SK-N-SH (cell line): Measurements from ENCODE around the gene LRRC27. TPM values are rescaled to one million over a fixed set of nuclear protein-coding genes. Genes with fewer than 3 reads are reported as not detected.

Experiments
- CTCF ChIA-PET: fragments of 300-600, 350-600 bp; formaldehyde crosslinking; extraction: SDS; loops from one replicate; lab custom pipeline; 2021; lab: Yijun Ruan, JAX
- POLR2A ChIA-PET: fragments of 350-600 bp; sonication (Branson Sonifier 250); formaldehyde crosslinking; extraction: SDS; loops from one replicate; lab custom pipeline; 2020; ENCODE audit warnings: antibody characterized with exemption, inconsistent platforms; lab: Yijun Ruan, JAX
- DNase-seq: peaks from one replicate; pipeline ENCODE4 v3.0.0; 2012
- H2AFZ ChIP-seq: fragments of 200-600 bp; sonication (generic); 2 replicates; pipeline ENCODE4 v1.8.1; 2016; ENCODE audit warnings: antibody characterized with exemption, mild to moderate bottlenecking, low read depth
- H3F3A ChIP-seq: fragments of 200-600 bp; sonication (generic); replicated peaks from 2 replicates; pipeline ENCODE3; 2016; ENCODE audit warnings: antibody characterized with exemption, mild to moderate bottlenecking; ENCODE audit not compliant: insufficient read depth
- H3K27ac ChIP-seq, 2 experiments: fragments of 200-500 bp in 1 of 2; fragments of 200-600 bp in 1 of 2; sonication (Bioruptor generic) in 1 of 2; sonication (generic), shearing (Covaris generic) in 1 of 2; 2 replicates each; pipeline versions ENCODE4 v1.5.1 to v1.6.1; 2014 to 2016; ENCODE audit warnings: low read depth in 2 of 2, inconsistent platforms in 1 of 2, low read length in 1 of 2, mild to moderate bottlenecking in 1 of 2, mixed read lengths in 1 of 2
- H3K27me3 ChIP-seq: fragments of 200-600 bp; sonication (generic), shearing (Covaris generic); 2 replicates; pipeline ENCODE4 v1.6.1; 2016; ENCODE audit warnings: mixed run types; ENCODE audit not compliant: insufficient read depth
- H3K36me3 ChIP-seq, 2 experiments: fragments of 200-500 bp in 1 of 2; fragments of 200-600 bp in 1 of 2; sonication (Bioruptor generic) in 1 of 2; sonication (generic) in 1 of 2; replicated peaks in 1 of 2; 2 replicates each; pipeline versions ENCODE3 to v1.5.1; 2014 to 2016; ENCODE audit warnings: low read length in 1 of 2, mild to moderate bottlenecking in 1 of 2; ENCODE audit not compliant: insufficient read depth in 2 of 2, control insufficient read depth in 1 of 2
- H3K4me1 ChIP-seq, 2 experiments: fragments of 200-500 bp in 1 of 2; fragments of 200-600 bp in 1 of 2; sonication (Bioruptor generic) in 1 of 2; sonication (generic), shearing (Covaris generic) in 1 of 2; 2 replicates each; pipeline versions ENCODE4 v1.5.1 to v1.6.1; 2014 to 2016; ENCODE audit warnings: low read depth in 1 of 2, low read length in 1 of 2, mixed run types in 1 of 2; ENCODE audit not compliant: insufficient read depth in 2 of 2, control insufficient read depth in 1 of 2
- H3K4me2 ChIP-seq: fragments of 200-600 bp; sonication (generic), shearing (Covaris generic); 2 replicates; pipeline ENCODE4 v1.6.1; 2017; ENCODE audit warnings: mixed run types
- H3K4me3 ChIP-seq, 2 experiments: fragments of 200-500 bp in 1 of 2; fragments of 200-600 bp in 1 of 2; sonication (Bioruptor generic) in 1 of 2; sonication (generic), shearing (Covaris generic) in 1 of 2; 2 replicates each; pipeline versions ENCODE4 v1.5.1 to v1.8.1; 2014 to 2016; ENCODE audit warnings: low read depth in 2 of 2, inconsistent platforms in 1 of 2, low read length in 1 of 2, mild to moderate bottlenecking in 1 of 2, mixed read lengths in 1 of 2, moderate library complexity in 1 of 2
- H3K79me2 ChIP-seq: fragments of 200-600 bp; sonication (generic); 2 replicates; pipeline ENCODE4 v1.8.1; 2017; ENCODE audit warnings: mild to moderate bottlenecking; ENCODE audit not compliant: insufficient read depth
- H3K9ac ChIP-seq: fragments of 200-600 bp; sonication (generic); 2 replicates; pipeline ENCODE4 v1.6.1; 2017; ENCODE audit warnings: mixed run types
- H3K9me2 ChIP-seq: fragments of 200-600 bp; sonication (generic); 2 replicates; pipeline ENCODE4 v1.6.1; 2017; ENCODE audit warnings: mixed run types
- H3K9me3 ChIP-seq: fragments of 200-600 bp; sonication (generic); 2 replicates; pipeline ENCODE4 v1.6.1; 2017; ENCODE audit warnings: mixed run types, mild to moderate bottlenecking, moderate library complexity
- H4K20me1 ChIP-seq: fragments of 200-600 bp; sonication (generic); 2 replicates; pipeline ENCODE4 v1.6.1; 2017; ENCODE audit warnings: mild to moderate bottlenecking, mixed run types; ENCODE audit not compliant: insufficient read depth
- ELF1 ChIP-seq: IDR thresholded peaks from 2 replicates; pipeline ENCODE4 v1.4.0; 2012
- EZH2phosphoT487 ChIP-seq: fragments of 200-600 bp; sonication (generic); IDR thresholded peaks from 2 replicates; pipeline ENCODE4 v1.6.1; 2017; ENCODE audit warnings: low read depth, mixed run types, mild to moderate bottlenecking, antibody characterized with exemption, moderate library complexity, borderline replicate concordance
- FOXJ3 ChIP-seq: sonication (generic); formaldehyde crosslinking; IDR thresholded peaks from 2 replicates; pipeline ENCODE4 v1.5.1; 2020; ENCODE audit warnings: mild to moderate bottlenecking, missing genetic modification reagents
- FOXM1 ChIP-seq: IDR thresholded peaks from 2 replicates; pipeline ENCODE4 v1.4.0; 2012; ENCODE audit warnings: low read depth, mild to moderate bottlenecking
- GABPA ChIP-seq: IDR thresholded peaks from 2 replicates; pipeline ENCODE4 v1.4.0; 2012; ENCODE audit warnings: low read depth, mild to moderate bottlenecking
- GATA2 ChIP-seq: sonication (generic); formaldehyde crosslinking; IDR thresholded peaks from 2 replicates; pipeline ENCODE4 v1.5.0; 2020; ENCODE audit warnings: mild to moderate bottlenecking, missing genetic modification reagents
- JUND ChIP-seq: IDR thresholded peaks from 2 replicates; pipeline ENCODE4 v1.4.0; 2012
- MEF2A ChIP-seq: IDR thresholded peaks from 2 replicates; pipeline ENCODE4 v1.4.0; 2012; ENCODE audit warnings: low read depth, borderline replicate concordance
- MXI1 ChIP-seq: IDR thresholded peaks from 2 replicates; pipeline ENCODE4 v1.6.1; 2012; ENCODE audit warnings: mild to moderate bottlenecking, low read depth, low read length, improper control_type of control experiment
- NRF1 ChIP-seq: IDR thresholded peaks from 2 replicates; pipeline ENCODE4 v1.6.1; 2012; ENCODE audit warnings: low read depth, mild to moderate bottlenecking, low read length
- RAD21 ChIP-seq: IDR thresholded peaks from 2 replicates; pipeline ENCODE4 v1.6.1; 2012; ENCODE audit warnings: mild to moderate bottlenecking, low read length
- RCOR1 ChIP-seq: fragments of 150-350 bp; IDR thresholded peaks from 2 replicates; pipeline ENCODE4 v1.6.1; 2017; ENCODE audit warnings: antibody characterized with exemption, low read length
- RXRA ChIP-seq: IDR thresholded peaks from 2 replicates; pipeline ENCODE4 v1.4.0; 2012; ENCODE audit warnings: low read depth, mild to moderate bottlenecking, borderline replicate concordance
- TAF1 ChIP-seq: IDR thresholded peaks from 2 replicates; pipeline ENCODE4 v1.6.1; 2012; ENCODE audit warnings: low read depth, mild to moderate bottlenecking, low read length, moderate library complexity, borderline replicate concordance
- TEAD4 ChIP-seq: IDR thresholded peaks from 2 replicates; pipeline ENCODE4 v1.4.0; 2012; ENCODE audit warnings: mild to moderate bottlenecking, borderline replicate concordance; ENCODE audit not compliant: insufficient read depth
- USF1 ChIP-seq: IDR thresholded peaks from 2 replicates; pipeline ENCODE4 v1.4.0; 2012; ENCODE audit warnings: low read depth, borderline replicate concordance
- YY1 ChIP-seq: IDR thresholded peaks from 2 replicates; pipeline ENCODE4 v1.4.0; 2012; ENCODE audit warnings: low read depth, mild to moderate bottlenecking
- WGBS: methylation state at CpG from one replicate; pipeline ENCODE4 v1.1.6; 2017; ENCODE audit warnings: low lambda C conversion rate; 5-methylcytosine and 5-hydroxymethylcytosine counted together
- polyA plus RNA-seq, 3 experiments: library from polyadenylated mRNA; depleted of rRNA; stranded (reverse); fragments of >200 nt; gene quantifications; 2 replicates each; pipeline ENCODE4 v1.2.3, GENCODE V29; 2012
- TF ChIP-seq, protein P1 (sequence below): IDR thresholded peaks from 2 replicates; pipeline ENCODE4; 2012
- TF ChIP-seq, protein P2 (sequence below): fragments of 200-600 bp; sonication (generic); IDR thresholded peaks from 2 replicates; pipeline ENCODE4 v1.6.1; 2017; ENCODE audit warnings: antibody characterized with exemption, mild to moderate bottlenecking, moderate library complexity
- TF ChIP-seq, protein P3 (sequence below): IDR thresholded peaks from 2 replicates; pipeline ENCODE4 v1.6.1; 2012; ENCODE audit warnings: mild to moderate bottlenecking, low read depth, low read length, moderate library complexity
- TF ChIP-seq, protein P4 (sequence below): fragments of 150-350 bp; IDR thresholded peaks from 2 replicates; pipeline ENCODE4 v1.6.1; 2017; ENCODE audit warnings: antibody characterized with exemption, low read length, low read depth, borderline replicate concordance

Gene LRRC27
- polyA plus RNA-seq, 1 of the 3 experiments (the other 2 are of a cell fraction) = 10.0 TPM

GRCh38 chr10:132397671-132398565 lies 65.9 kb downstream of the LRRC27 start (continued):
- TF ChIP-seq, protein P1, sequence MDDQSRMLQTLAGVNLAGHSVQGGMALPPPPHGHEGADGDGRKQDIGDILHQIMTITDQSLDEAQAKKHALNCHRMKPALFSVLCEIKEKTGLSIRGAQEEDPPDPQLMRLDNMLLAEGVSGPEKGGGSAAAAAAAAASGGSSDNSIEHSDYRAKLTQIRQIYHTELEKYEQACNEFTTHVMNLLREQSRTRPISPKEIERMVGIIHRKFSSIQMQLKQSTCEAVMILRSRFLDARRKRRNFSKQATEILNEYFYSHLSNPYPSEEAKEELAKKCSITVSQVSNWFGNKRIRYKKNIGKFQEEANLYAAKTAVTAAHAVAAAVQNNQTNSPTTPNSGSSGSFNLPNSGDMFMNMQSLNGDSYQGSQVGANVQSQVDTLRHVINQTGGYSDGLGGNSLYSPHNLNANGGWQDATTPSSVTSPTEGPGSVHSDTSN = no peak
- TF ChIP-seq FOXJ3 (CRISPR knock-in tag) (no peak), MEF2A (no peak), MXI1 (peak; percentile 92), TAF1 (no peak), RCOR1 (no peak), USF1 (peak; percentile 78), FOXM1 (no peak), GATA2 (CRISPR knock-in tag) (peak; percentile 82)
- TF ChIP-seq, protein P2, sequence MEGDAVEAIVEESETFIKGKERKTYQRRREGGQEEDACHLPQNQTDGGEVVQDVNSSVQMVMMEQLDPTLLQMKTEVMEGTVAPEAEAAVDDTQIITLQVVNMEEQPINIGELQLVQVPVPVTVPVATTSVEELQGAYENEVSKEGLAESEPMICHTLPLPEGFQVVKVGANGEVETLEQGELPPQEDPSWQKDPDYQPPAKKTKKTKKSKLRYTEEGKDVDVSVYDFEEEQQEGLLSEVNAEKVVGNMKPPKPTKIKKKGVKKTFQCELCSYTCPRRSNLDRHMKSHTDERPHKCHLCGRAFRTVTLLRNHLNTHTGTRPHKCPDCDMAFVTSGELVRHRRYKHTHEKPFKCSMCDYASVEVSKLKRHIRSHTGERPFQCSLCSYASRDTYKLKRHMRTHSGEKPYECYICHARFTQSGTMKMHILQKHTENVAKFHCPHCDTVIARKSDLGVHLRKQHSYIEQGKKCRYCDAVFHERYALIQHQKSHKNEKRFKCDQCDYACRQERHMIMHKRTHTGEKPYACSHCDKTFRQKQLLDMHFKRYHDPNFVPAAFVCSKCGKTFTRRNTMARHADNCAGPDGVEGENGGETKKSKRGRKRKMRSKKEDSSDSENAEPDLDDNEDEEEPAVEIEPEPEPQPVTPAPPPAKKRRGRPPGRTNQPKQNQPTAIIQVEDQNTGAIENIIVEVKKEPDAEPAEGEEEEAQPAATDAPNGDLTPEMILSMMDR = no peak
- TF ChIP-seq, all 33 proteins: peak for 9

- H3K4me1 ChIP-seq = peaks cover 4 to 29% of the 10 kb centered on the region in 2 experiments; a peak in 2 of 4 replicates
- H3K9ac ChIP-seq = 0 out of 2 replicates have a peak overlapping the region, but pooled peaks have one; percentile 64
- H3K27ac ChIP-seq = peak overlapping the region in 1 of 2 experiments; percentile 82; a peak in 2 of 4 replicates
- no peaks in the 10 kb centered on the region for H3K27me3 ChIP-seq
- no peaks in the 10 kb centered on the region for H4K20me1 ChIP-seq
- H3K9me2 ChIP-seq = no peaks in the 10 kb centered on the region
- H3K79me2 ChIP-seq = peaks cover 11% of the 10 kb centered on the region; the same call in 1 of the 2 replicates
- no peaks in the 10 kb centered on the region for H3K36me3 ChIP-seq
- no peak overlapping the region for H2AFZ ChIP-seq
- 80% methylated on average over 6 of the region's 13 CpGs for WGBS
- DNase-seq = no peak
- peak overlapping the region; percentile 100 for H3K4me2 ChIP-seq
- no peaks in the 10 kb centered on the region for H3K9me3 ChIP-seq
- POLR2A ChIA-PET = interaction anchor here (0.6 to 1.0 kb wide), 2 partner anchors 13 to 27 kb away, joined by 3 to 4 read pairs; no protein-coding TSS in a partner anchor
- H3K4me3 ChIP-seq = no peak overlapping the region
- CTCF ChIA-PET = interaction anchor here (0.8 to 1.8 kb wide), 5 partner anchors 9 to 49 kb away, joined by 3 to 5 read pairs (median 3); no protein-coding TSS in a partner anchor
- H3F3A ChIP-seq = peaks cover 3% of the 10 kb centered on the region
- TF ChIP-seq RAD21 (no peak), NRF1 (no peak), USF1 (no peak), RCOR1 (no peak), EZH2phosphoT487 (no peak), GABPA (no peak), JUND (no peak), MXI1 (no peak), ELF1 (no peak), RXRA (no peak), YY1 (no peak), TEAD4 (no peak), FOXJ3 (CRISPR knock-in tag) (no peak)
- TF ChIP-seq, protein P3, sequence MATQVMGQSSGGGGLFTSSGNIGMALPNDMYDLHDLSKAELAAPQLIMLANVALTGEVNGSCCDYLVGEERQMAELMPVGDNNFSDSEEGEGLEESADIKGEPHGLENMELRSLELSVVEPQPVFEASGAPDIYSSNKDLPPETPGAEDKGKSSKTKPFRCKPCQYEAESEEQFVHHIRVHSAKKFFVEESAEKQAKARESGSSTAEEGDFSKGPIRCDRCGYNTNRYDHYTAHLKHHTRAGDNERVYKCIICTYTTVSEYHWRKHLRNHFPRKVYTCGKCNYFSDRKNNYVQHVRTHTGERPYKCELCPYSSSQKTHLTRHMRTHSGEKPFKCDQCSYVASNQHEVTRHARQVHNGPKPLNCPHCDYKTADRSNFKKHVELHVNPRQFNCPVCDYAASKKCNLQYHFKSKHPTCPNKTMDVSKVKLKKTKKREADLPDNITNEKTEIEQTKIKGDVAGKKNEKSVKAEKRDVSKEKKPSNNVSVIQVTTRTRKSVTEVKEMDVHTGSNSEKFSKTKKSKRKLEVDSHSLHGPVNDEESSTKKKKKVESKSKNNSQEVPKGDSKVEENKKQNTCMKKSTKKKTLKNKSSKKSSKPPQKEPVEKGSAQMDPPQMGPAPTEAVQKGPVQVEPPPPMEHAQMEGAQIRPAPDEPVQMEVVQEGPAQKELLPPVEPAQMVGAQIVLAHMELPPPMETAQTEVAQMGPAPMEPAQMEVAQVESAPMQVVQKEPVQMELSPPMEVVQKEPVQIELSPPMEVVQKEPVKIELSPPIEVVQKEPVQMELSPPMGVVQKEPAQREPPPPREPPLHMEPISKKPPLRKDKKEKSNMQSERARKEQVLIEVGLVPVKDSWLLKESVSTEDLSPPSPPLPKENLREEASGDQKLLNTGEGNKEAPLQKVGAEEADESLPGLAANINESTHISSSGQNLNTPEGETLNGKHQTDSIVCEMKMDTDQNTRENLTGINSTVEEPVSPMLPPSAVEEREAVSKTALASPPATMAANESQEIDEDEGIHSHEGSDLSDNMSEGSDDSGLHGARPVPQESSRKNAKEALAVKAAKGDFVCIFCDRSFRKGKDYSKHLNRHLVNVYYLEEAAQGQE = no peak
- TF ChIP-seq, protein P4, sequence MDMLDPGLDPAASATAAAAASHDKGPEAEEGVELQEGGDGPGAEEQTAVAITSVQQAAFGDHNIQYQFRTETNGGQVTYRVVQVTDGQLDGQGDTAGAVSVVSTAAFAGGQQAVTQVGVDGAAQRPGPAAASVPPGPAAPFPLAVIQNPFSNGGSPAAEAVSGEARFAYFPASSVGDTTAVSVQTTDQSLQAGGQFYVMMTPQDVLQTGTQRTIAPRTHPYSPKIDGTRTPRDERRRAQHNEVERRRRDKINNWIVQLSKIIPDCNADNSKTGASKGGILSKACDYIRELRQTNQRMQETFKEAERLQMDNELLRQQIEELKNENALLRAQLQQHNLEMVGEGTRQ = no peak
Measured at GRCh38 chr10:132398566-132398991, 66.6 kb downstream of the LRRC27 start.
